Skeletal muscle tissue (tissue), 4 donors: ENCODE results near the gene KIF16B. TPM values are rescaled to one million over a fixed set of nuclear protein-coding genes. Genes with fewer than 3 reads are reported as not detected.

Experiments used
- H3K27ac ChIP-seq: one replicate; pipeline ENCODE4 v1.7.0; 2013; ENCODE audit warnings: mild to moderate bottlenecking, low read depth, low read length, inconsistent platforms
- H3K27me3 ChIP-seq, 3 donors: one replicate each; pipeline ENCODE4 v1.7.0; 2013; ENCODE audit warnings: low read length in 3 of 3; ENCODE audit not compliant: control insufficient read depth in 3 of 3, insufficient read depth in 3 of 3
- H3K36me3 ChIP-seq, 3 donors: one replicate each; pipeline ENCODE4 v1.7.0; 2013; ENCODE audit warnings: low read length in 3 of 3; ENCODE audit not compliant: control insufficient read depth in 3 of 3, insufficient read depth in 3 of 3
- H3K4me1 ChIP-seq, 3 donors: one replicate each; pipeline ENCODE4 v1.7.0; 2013; ENCODE audit warnings: low read length in 3 of 3, mild to moderate bottlenecking in 3 of 3; ENCODE audit not compliant: control insufficient read depth in 3 of 3, insufficient read depth in 3 of 3
- H3K4me3 ChIP-seq, 3 donors: one replicate each; pipeline ENCODE4 v1.7.0; 2013; ENCODE audit warnings: low read length in 3 of 3
- H3K9ac ChIP-seq, 3 donors: one replicate each; pipeline ENCODE4 v1.7.0; 2013; ENCODE audit warnings: low read length in 3 of 3, mild to moderate bottlenecking in 3 of 3, moderate library complexity in 2 of 3, low read depth in 1 of 3
- H3K9me3 ChIP-seq, 3 donors: one replicate each; pipeline ENCODE4 v1.7.0; 2013; ENCODE audit warnings: low read length in 3 of 3; ENCODE audit not compliant: control insufficient read depth in 3 of 3
- total RNA-seq: library from RNA; depleted of rRNA; stranded (reverse); fragments of >200 nt; gene quantifications from one replicate; pipeline ENCODE4 v1.2.3, GENCODE V29; 2014
- donor health status: Osteomylitis.

The KIF16B gene
- total RNA-seq, 1 donor from 2014 or later, result 42.8 TPM

DNA sequence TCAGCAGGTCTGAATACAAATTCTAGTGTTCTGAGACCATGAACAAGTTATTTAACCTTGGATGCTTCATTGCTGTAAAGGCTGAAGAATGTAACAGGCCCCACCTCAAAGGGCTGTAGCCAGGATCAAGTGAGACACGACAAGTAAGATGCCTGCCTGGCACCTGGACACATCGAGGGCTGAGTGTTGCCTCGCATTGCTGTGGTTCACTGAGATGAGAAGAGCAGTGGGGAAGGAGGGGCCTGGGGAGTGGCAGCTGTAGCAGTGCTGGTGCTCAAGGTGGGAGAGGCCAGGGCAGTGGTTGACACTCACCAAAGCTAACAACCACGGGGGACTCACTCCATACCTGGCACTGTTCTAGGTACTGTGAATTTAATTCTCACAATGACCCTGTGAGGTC lies 187.8 kb downstream of the KIF16B start:
- H3K36me3 ChIP-seq, result peaks cover 0 to 5% (median 3%) of the 10 kb centered on the region in 3 donors
- no peaks in the 10 kb centered on the region for H3K4me1 ChIP-seq
- no peak overlapping the region for H3K27ac ChIP-seq
- H3K9ac ChIP-seq, result no peak overlapping the region
- no peak overlapping the region for H3K4me3 ChIP-seq
- H3K9me3 ChIP-seq, result no peaks in the 10 kb centered on the region
- no peaks in the 10 kb centered on the region for H3K27me3 ChIP-seq

DNA sequence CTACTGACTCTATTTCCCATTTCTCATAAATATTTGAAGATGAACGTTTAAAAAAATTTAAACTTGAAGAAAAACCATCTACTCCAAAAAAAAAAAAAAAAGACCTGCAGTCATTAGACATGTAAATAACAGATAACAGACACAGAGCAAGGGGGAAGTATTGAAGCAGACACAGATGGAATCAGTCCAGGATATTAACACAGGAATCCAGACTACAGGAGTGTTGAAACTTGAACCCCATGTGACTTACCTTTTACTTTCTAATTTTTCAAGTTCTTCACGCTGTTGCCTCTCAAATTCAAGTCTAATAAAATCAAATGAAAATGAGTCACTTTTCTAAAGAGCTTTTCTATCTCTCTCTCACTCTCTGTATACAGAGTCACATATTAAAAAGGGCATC lies 191.8 kb downstream of the KIF16B start:
- Histone ChIP-seq H3K9ac (no peak overlapping the region), H3K9me3 (no peaks in the 10 kb centered on the region), H3K27me3 (no peaks in the 10 kb centered on the region), H3K27ac (no peak overlapping the region), H3K4me1 (no peaks in the 10 kb centered on the region), H3K4me3 (no peak overlapping the region), H3K36me3 (peaks cover 6 to 21% (median 19%) of the 10 kb centered on the region in 3 donors)

DNA sequence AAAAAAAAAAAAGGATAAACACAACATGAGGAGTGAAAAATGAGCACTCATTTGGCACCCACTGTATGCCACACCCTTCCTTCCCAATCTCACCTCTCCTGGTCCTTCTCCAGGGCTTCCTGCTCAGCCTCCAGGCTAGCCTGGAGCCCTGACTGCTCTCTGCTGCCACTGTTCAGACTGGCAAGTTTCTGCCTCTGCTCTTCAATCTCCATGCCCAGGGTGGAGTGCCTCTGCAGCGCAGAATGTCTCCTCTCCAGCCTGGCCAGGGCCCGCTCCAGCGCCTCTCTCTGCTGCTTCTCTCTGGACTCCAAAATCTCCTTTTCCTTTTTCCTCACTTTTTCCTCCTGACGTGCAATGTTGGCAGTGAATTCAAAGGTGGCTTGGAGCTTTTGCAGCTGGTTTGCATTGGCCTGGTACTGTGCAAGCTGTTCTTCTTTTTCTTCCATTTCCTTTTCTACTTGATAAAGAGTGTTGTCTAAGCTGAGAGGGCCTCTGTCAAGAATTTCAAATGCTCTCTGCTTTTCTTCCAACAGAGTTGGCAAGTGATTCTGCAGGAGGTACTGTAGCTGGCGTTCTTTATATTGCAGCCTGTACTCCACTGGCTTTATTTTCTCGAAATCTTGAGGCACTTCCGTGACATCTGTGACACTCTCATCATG lies 194.4 kb downstream of the KIF16B start:
- no peaks in the 10 kb centered on the region for H3K4me1 ChIP-seq
- no peak overlapping the region for H3K9ac ChIP-seq
- H3K27me3 ChIP-seq, result no peaks in the 10 kb centered on the region
- no peaks in the 10 kb centered on the region for H3K9me3 ChIP-seq
- peaks cover 6 to 22% (median 20%) of the 10 kb centered on the region in 3 donors for H3K36me3 ChIP-seq
- H3K4me3 ChIP-seq, result no peak overlapping the region
- no peak overlapping the region for H3K27ac ChIP-seq

DNA sequence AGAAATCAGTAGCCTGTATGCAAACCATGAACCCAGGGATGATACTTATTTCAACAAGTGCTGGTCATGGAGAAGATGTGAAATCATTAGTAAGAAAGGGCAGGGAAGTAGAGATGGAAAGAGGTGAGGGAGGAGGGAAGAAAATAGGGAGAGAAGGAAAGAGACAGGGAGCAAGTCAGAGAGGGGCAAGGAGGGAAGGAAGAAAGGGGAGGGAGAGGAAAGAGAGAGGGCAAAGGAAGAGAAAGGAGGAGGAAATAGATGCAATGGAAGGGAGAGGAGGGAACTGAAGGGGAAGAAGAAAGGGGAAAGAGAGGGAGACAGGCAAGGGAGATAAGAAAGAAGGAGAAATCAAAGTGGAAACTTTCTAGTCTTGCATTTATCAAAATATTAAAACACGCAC lies 195.1 kb downstream of the KIF16B start:
- H3K36me3 ChIP-seq, result peaks cover 6 to 22% (median 21%) of the 10 kb centered on the region in 3 donors
- H3K27me3 ChIP-seq, result no peaks in the 10 kb centered on the region
- H3K9me3 ChIP-seq, result no peaks in the 10 kb centered on the region
- no peak overlapping the region for H3K9ac ChIP-seq
- H3K27ac ChIP-seq, result no peak overlapping the region
- no peaks in the 10 kb centered on the region for H3K4me1 ChIP-seq
- no peak overlapping the region for H3K4me3 ChIP-seq

DNA sequence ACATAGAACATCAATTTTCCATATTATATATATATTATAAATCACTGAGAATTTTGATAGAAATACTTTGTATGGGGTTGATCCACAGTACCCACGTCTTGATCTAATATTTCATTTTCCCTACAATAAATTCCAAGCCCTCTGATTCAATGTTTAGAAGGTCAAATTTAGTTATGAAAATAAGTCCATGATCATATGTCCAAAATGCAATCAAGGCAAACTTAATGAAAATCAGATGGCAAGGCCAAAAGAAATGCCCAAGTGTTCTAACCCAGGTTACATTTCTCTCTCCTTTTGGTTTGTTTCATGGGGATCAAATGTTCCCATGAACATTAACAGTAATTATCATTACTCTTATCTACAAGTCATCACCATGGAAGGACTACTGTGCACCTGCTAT lies 203.8 kb downstream of the KIF16B start:
- H3K4me1 ChIP-seq, result peaks cover 12 to 19% (median 17%) of the 10 kb centered on the region in 3 donors

DNA sequence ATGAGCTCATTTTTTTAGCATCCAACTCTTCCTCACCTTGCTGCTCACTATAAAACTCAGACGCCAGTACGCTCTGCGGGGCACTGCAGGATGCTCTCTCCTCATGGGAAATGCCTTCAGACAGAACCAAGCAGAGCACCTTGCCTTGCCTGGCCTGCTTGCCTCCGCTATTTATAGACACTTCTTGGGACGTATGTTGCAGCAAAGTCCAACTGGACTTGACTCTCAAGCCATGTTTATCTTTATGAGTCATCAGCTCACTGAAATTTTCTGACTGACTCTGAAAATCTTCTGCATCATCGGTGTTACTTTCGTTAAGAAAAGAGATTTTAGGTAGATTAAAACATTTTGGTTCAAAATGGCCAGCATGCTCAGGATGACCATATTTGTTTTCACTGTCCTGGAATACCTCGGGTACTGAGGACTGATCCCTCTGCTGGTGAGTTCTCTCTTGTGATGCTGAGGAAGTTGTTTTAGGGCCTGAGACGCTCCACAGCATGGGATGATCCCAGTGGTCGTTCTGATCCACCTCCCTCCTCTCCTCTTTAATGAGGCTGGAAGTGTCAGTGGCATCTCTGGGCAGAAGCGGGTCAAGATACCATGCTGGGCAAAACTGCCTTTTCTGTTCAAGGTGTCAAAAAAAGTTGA lies 204.5 kb downstream of the KIF16B start:
- Histone ChIP-seq H3K27ac (peak overlapping the region; percentile 55), H3K36me3 (peaks cover 0 to 4% (median 2%) of the 10 kb centered on the region in 3 donors), H3K9me3 (no peaks in the 10 kb centered on the region)

More for the DNA sequence above, 203.8 kb downstream of the KIF16B start:
- Histone ChIP-seq H3K36me3 (peaks cover 0 to 9% (median 2%) of the 10 kb centered on the region in 3 donors), H3K9ac (no peak overlapping the region), H3K27ac (no peak overlapping the region), H3K4me3 (no peak overlapping the region), H3K9me3 (no peaks in the 10 kb centered on the region), H3K27me3 (no peaks in the 10 kb centered on the region)

DNA sequence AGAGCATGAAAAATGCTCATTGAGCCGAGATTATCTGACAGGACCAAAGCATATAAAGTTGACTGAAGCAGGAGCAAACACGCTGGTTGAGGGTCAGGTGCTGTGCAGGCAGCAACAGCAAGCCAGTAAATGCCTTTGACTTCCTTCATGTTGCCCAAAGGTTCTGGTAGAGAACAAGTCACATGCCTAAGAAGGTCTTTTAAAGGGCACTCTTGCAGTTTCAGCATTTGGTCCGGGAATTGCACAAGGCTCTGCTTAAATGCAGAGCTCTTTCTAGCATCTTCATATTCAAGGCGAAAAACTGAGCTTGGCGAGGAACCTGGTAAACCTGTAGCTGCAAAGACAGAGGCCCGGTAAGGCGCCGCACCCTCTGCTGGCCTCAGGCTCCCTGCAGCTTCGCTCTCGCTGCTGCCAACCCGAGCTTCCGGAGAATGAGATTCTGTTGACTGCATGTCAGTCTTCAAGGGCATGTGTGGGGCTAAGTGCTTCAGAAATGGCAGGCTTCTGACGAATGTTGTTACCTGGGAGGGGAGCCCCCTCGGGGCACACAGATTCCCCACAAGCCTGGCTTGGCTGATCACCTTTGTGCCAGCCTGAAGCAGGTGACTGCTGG lies 205.2 kb downstream of the KIF16B start:
- Histone ChIP-seq H3K9me3 (no peaks in the 10 kb centered on the region), H3K9ac (peak overlapping the region in 2 of 3 donors; percentile 36 to 52), H3K4me1 (peaks cover 12 to 19% (median 17%) of the 10 kb centered on the region in 3 donors), H3K27me3 (no peaks in the 10 kb centered on the region), H3K36me3 (peaks cover 0 to 4% (median 2%) of the 10 kb centered on the region in 3 donors), H3K4me3 (no peak overlapping the region), H3K27ac (peak overlapping the region; percentile 55)

More for the DNA sequence above, 204.5 kb downstream of the KIF16B start:
- Histone ChIP-seq H3K4me1 (peaks cover 12 to 19% (median 17%) of the 10 kb centered on the region in 3 donors), H3K4me3 (no peak overlapping the region), H3K27me3 (no peaks in the 10 kb centered on the region), H3K9ac (peak overlapping the region in 2 of 3 donors; percentile 36 to 52)

DNA sequence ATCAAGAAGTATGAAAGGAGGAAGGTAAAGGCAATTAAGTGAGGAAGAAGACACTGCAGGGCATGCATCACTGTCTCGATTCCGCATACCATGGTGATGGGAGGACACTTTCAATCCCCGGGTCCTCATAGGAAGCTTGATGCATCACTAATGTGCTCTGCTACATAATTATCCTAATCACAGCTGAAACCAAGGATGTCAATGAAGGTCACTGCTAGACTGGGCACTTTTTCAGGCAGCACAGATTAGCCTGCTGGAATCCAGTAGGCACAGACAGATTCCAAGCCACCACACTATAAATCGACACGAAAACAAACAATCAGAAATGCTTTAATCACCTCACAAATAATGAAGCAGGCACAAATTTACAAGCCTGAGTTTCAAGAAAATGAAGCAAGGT lies 206.7 kb downstream of the KIF16B start:
- no peak overlapping the region for H3K4me3 ChIP-seq
- no peak overlapping the region for H3K27ac ChIP-seq
- H3K4me1 ChIP-seq, result peaks cover 12 to 19% (median 17%) of the 10 kb centered on the region in 3 donors
- H3K9me3 ChIP-seq, result no peaks in the 10 kb centered on the region
- peaks cover 0 to 2% (median 2%) of the 10 kb centered on the region in 3 donors for H3K36me3 ChIP-seq
- H3K9ac ChIP-seq, result no peak overlapping the region
- no peaks in the 10 kb centered on the region for H3K27me3 ChIP-seq

DNA sequence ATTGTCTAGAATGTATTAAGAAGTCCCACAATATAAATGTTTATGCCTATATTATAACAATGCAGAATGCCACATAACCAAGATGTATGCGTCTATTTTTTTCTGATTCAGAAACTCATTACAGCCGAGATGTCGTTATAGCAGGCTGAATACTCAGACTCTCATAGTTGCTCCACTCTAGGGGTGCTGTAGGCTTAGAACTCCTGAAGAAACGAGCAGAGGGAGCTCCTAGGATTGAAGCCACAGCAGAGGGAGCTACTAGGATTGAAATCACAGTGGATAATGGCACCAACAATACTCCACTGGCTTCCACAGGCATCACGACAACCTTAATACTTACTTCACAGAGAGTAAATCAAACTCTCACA lies 208.9 kb downstream of the KIF16B start:
- Histone ChIP-seq H3K27ac (no peak overlapping the region), H3K9ac (no peak overlapping the region), H3K36me3 (peaks cover 0 to 2% (median 2%) of the 10 kb centered on the region in 3 donors), H3K9me3 (no peaks in the 10 kb centered on the region), H3K4me1 (peaks cover 12 to 19% (median 17%) of the 10 kb centered on the region in 3 donors), H3K4me3 (no peak overlapping the region), H3K27me3 (no peaks in the 10 kb centered on the region)
